ENCODE measurements around the gene ARFGAP1.

The ARFGAP1 gene

DNA sequence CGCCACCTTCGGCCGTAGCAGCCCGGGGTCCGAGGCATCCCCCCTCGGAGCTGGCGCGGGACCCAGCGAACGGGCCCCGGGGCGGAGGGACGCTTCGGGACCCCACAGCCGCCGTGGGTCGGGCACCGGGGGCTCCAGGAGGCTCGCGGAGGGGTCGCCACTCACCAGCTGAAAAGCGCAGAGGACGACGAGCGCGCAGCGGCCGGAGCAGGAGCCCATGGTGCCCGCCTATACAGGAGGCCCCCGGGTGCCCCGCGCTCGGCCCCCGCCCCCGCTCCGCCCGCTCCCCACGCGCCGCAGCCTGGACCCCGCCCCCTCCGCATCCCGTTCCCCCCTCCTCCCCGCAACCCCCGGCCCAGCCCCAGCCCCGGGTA lies 18.4 kb upstream of the ARFGAP1 start, which contains the start of gene NKAIN4:
TSS of gene NKAIN4 (minus strand) at position 232 of the 374 bp plus-strand sequence. CDS start at position 219, 13 bp downstream.
- no peak for DNase-seq (ENCODE audit: extremely low read depth, insufficient read length)
- H3K27me3 ChIP-seq (replicated peaks; ENCODE audit: control insufficient read depth, insufficient read depth, low read length): peaks cover 3% of the 10 kb centered on the region
- TF ChIP-seq, protein P1, sequence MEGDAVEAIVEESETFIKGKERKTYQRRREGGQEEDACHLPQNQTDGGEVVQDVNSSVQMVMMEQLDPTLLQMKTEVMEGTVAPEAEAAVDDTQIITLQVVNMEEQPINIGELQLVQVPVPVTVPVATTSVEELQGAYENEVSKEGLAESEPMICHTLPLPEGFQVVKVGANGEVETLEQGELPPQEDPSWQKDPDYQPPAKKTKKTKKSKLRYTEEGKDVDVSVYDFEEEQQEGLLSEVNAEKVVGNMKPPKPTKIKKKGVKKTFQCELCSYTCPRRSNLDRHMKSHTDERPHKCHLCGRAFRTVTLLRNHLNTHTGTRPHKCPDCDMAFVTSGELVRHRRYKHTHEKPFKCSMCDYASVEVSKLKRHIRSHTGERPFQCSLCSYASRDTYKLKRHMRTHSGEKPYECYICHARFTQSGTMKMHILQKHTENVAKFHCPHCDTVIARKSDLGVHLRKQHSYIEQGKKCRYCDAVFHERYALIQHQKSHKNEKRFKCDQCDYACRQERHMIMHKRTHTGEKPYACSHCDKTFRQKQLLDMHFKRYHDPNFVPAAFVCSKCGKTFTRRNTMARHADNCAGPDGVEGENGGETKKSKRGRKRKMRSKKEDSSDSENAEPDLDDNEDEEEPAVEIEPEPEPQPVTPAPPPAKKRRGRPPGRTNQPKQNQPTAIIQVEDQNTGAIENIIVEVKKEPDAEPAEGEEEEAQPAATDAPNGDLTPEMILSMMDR (IDR thresholded peaks at IDR 0.05; ENCODE audit: insufficient read depth, low read length, poor library complexity, severe bottlenecking): no peak
- no peaks in the 10 kb centered on the region for H3K36me3 ChIP-seq (ENCODE audit: control insufficient read depth, insufficient read depth, low read length)
- no peak within 1 kb of the TSS for H3K4me3 ChIP-seq (replicated peaks; ENCODE audit: low read depth, low read length)

DNA sequence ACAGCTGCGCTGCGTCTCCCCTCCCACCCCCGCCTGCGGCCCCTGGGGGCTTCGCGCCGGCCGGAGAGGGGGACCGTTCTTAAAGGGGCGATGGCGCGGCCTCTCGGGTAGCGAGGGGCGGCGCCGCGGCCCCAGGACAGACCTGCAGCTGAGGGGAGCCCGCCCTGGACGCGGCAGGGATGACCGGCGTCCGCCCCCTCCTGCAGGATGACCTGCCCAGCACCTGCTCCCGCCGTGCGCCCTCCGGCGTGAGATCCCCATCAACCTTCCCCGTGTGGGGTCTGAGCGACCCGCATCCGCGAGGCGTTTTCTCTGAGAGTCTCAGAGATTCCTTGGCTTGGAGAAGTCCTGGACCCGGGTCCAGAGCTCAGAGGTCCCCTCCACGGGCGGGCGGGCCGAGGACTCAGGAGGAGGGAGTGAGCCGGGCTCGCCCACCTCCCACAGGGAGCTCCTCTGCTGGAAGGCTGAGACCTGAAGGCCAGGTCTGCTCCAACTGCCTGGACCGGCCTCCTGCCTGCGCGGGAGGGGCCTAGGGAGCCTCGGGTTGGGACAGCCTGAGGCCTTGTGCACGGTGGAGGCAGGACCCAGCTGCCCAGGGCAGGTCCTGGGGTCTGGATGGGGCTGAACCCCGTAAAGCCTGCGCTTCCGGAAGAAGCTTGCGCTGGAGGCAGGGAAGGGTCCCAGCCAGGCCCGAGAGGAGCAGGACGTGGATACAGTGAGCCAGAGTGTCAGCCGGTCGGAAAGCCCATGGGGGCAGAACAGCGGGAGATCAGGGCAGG lies 17.8 kb upstream of the ARFGAP1 start:
- TF ChIP-seq, protein P1 (IDR thresholded peaks at IDR 0.05; ENCODE audit: insufficient read depth, low read length, poor library complexity, severe bottlenecking): no peak
- DNase-seq (ENCODE audit: extremely low read depth, insufficient read length): no peak
- no peak overlapping the region for H3K4me3 ChIP-seq (replicated peaks; ENCODE audit: low read depth, low read length)
- no peaks in the 10 kb centered on the region for H3K36me3 ChIP-seq (ENCODE audit: control insufficient read depth, insufficient read depth, low read length)
- H3K27me3 ChIP-seq (replicated peaks; ENCODE audit: control insufficient read depth, insufficient read depth, low read length): peaks cover 3% of the 10 kb centered on the region

DNA sequence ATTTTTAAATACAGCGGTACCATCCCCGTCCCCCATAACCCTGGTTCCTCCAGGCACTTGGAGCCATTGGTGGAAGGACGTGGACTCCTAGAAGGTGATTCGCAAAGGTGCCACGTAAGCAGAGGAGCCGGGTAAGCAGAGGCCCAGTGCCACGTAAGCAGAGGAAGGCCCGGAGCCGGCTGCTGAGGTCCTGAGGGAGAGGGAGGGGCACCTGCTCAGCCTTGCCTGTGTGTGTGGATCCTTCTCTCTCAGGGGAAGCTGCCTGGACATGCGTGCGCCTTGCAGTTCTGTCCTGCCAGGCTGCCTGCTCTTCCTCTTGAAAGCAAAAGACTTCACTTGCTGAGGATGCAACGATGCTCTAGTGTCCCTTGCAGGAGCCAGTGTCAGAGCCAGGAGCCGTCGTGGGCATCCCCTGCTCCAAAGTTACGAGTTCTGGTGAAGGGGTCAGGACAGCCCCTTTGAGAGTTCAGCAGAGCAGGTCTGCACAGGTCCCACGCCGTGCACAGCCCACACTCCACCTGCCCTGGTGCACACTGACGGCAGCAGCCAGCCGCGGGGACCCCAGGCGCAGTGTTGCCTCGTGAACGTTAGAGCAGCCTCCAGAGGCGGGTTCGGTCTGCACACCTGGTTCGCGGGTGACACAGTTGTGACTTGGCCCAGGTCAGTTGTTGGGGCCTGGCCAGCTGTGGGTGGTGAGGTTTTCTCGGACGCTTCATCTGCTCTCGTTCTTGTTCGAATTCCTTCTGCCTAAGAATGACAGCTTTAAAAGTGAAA lies 16.5 kb upstream of the ARFGAP1 start:
- Histone ChIP-seq H3K27me3 (replicated peaks; ENCODE audit: control insufficient read depth, insufficient read depth, low read length) (peaks cover 3% of the 10 kb centered on the region), H3K4me3 (replicated peaks; ENCODE audit: low read depth, low read length) (no peak overlapping the region), H3K36me3 (ENCODE audit: control insufficient read depth, insufficient read depth, low read length) (no peaks in the 10 kb centered on the region)
- TF ChIP-seq, protein P1 (IDR thresholded peaks at IDR 0.05; ENCODE audit: insufficient read depth, low read length, poor library complexity, severe bottlenecking): no peak
- no peak for DNase-seq (ENCODE audit: extremely low read depth, insufficient read length)

DNA sequence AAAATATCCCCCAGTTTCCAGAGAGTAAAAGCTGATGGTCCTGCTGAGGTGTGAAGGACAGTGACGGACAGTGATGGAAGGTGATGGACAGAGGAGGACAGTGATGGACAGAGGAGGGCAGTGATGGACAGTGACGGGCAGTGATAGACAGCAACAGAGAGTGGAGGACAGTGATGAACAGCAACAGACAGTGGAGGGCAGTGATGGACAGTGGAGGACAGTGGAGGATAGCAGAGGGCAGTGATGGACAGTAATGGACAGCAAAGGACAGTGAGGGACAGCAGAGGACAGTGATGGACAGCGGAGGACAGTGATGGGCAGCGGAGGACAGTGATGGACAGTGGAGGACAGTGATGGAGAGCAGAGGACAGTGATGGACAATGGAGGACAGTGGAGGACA lies 15.7 kb upstream of the ARFGAP1 start:
- Histone ChIP-seq H3K4me3 (replicated peaks; ENCODE audit: low read depth, low read length) (no peak overlapping the region), H3K36me3 (ENCODE audit: control insufficient read depth, insufficient read depth, low read length) (no peaks in the 10 kb centered on the region), H3K27me3 (replicated peaks; ENCODE audit: control insufficient read depth, insufficient read depth, low read length) (peaks cover 4% of the 10 kb centered on the region)
- TF ChIP-seq, protein P1 (IDR thresholded peaks at IDR 0.05; ENCODE audit: insufficient read depth, low read length, poor library complexity, severe bottlenecking): no peak
- DNase-seq (ENCODE audit: extremely low read depth, insufficient read length): no peak

DNA sequence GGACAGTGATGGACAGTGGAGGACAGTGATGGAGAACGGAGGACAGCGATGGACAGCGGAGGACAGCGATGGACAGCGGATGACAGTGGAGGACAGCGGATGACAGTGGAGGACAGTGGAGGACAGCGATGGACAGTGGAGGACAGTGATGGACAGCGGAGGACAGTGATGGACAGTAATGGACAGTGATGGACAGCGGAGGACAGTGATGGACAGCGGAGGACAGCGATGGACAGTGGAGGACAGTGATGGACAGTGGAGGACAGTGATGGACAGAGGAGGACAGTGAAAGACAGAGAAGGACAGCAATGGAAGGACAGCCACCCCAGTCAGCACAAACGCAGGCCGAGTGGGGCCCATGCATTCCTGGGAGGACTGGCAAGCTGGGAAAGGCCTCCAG lies 15.0 kb upstream of the ARFGAP1 start:
- TF ChIP-seq, protein P1 (IDR thresholded peaks at IDR 0.05; ENCODE audit: insufficient read depth, low read length, poor library complexity, severe bottlenecking): no peak
- Histone ChIP-seq H3K36me3 (ENCODE audit: control insufficient read depth, insufficient read depth, low read length) (no peaks in the 10 kb centered on the region), H3K4me3 (replicated peaks; ENCODE audit: low read depth, low read length) (no peak overlapping the region), H3K27me3 (replicated peaks; ENCODE audit: control insufficient read depth, insufficient read depth, low read length) (peaks cover 3% of the 10 kb centered on the region)
- no peak for DNase-seq (ENCODE audit: extremely low read depth, insufficient read length)
